DMS79 treated with DMSO at 0.1 percent for 48 hours (cell line): Measurements from ENCODE around the gene CARMIL3.
A peak's percentile ranks its signal among the peaks of the same experiment; 100 is the strongest.

Experiments used
- DNase-seq: peaks from one replicate; lab custom pipeline; 2025; lab: John Stamatoyannopoulos, UW

The CARMIL3 gene

DNA sequence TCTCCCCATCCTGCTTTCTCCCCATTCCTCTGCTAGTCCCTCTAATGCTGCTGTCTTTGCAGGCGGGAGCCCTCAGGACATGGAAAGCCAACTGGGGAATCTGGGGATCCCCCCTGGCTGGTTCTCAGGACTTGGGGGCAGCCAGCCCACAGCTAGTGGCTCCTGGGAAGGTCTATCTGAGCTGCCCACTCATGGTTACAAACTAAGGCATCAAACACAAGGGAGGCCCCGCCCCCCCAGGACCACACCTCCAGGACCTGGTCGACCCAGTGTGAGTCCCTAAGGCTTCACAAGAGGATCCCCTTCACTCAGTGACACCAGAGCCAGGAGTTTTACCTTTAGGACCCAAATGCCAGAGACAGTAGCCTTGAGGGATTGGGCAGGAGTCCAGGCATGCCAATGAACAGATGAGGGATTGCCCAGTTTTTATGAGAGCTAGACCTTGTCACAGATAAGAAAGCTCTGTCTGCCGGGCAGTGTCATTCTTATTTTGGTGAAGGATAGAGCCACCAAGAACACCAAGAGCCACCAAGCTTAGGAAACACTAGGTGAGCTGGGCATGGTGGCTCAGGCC, 11.5 kb downstream of the CARMIL3 start:
- no peak for DNase-seq

DNA sequence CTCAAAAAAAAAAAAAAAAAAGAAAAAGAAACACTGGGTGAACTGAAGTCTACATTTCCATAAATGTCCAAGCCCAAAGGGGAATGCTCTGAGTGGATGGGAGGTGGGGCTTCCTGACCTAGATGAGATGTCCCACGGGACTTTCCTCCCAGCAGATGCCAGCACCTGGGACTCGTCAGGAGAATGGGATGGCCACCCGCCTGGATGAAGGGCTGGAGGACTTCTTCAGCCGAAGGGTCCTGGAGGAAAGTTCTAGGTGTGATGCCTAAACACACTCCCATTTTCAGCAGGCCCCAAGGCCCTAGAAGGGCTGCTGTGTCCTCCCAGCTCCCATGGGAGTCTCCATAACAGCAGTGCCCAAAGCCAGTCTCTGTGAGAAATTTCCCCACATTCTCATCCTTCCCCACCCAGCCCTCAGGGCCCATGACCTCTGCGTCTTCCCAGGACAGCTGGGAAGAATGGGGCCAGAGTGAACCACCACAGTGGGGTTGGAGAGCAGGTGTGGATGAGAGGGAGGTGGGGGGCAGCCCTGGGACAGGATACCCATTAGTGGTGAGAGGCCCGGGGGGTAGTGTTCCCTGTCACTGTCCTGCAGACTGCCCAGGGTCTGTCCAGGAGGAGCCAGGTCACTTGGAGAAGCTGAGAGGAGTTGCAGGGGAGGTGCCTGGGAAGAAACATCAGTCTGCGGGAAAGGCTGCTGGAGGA, 12.4 kb downstream of the CARMIL3 start:
- DNase-seq: no peak

DNA sequence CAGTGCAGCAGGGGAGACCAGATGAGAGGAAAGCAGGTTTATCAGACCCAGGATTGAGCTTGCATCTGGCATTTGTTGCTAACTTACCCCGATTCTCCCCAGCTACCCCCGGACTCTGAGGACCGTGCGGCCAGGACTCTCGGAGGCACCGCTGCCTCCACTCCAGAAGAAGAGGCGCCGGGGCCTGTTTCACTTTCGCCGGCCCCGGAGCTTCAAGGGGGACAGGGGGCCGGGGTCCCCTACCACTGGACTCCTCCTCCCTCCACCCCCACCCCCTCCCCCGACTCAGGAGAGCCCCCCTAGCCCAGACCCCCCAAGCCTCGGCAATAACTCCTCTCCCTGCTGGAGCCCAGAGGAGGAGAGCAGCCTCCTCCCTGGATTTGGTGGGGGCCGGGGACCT, 13.0 kb downstream of the CARMIL3 start:
- no peak for DNase-seq

DNA sequence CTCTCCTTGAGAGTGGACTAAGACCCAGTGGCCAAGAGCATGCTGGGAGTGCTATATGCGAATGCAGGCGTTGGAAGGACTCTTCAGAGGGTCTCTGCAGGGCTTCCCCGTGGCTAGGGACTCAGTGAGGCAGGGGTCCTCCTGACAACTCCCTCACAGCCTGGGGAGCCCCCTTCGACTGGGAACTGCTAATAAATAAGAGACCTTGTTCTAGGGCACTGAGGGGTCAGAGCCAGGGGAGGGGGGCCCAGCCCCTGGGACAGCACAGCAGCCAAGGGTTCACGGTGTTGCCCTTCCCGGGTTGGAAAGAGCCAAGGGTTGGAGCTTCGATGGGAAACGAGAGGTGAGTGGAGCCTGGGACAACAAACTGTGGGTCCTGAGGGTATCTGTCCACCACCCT, 13.6 kb downstream of the CARMIL3 start:
- no peak for DNase-seq

DNA sequence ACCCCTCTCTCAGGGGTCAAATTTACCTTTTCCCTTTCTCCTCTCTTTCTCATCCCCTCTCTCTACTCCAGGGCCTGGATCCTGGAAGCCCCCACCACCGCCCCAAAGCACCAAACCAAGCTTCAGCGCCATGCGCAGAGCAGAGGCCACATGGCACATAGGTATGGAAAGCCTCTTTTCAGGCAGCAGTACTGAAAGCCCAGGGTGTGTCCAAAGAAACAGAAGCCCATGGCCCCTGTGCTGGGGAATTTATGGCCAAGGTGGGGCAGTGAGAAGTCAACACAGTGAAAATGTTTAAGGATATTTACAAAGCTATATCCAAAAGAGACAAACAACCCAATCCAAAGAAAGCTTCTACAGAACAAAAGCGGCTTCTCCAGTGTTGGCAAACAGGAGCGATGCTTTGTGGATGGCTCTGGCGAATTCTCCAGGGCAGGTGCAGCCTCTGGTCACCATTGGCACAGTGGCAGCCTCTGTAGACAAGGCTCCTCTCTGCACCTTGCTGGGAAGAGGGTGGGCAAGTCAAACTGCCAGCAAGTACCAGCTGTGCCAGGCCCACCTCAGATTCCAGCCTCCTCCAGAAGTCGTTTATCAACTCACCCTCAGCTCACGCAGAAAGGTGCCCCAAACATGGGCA, 14.8 kb downstream of the CARMIL3 start:
- no peak for DNase-seq

DNA sequence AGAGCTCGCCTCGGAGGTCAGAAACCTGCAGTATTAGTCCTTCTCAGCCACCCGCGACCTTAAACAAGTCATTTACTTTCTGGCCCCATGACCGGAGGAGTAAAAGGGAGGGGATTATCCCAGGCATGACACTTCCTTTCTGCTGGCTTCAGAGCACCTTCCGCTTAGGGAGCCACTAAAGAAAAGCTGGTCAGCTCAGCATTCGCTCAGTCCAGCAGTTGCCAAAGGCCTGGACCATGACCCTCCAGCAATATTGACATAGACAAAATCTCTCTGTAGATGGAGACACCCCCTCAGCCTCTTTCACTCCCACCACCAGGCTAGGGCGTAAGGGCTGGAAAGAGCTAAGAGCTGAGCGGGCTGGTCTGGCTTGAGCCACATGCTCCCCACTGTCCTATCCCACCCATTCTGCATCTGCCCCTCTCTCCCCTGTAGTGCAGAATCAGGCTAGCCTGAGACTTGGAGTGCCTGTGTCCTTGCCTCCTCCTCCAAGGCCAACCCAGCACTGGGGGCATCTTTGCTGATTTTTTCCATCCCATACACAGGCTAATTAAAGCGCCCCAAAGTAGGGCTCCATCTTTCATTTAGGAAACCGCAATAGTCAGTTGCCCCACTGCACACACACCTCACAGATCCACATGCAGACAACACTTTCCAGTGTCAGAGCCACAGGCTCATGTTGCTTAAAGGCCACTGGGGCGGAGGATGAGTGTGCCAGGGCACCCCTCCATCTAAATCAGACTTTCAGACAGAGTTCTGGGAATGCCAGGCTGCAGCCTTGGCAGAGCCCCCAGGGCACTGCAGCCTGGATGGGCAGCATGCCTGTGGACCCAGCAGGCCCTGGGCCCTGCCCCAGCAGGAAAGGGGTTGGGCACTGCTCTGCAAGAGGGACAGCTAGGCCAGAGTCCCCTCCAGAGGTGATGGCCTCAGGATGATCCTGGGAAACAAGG, 15.6 kb downstream of the CARMIL3 start:
- DNase-seq: no peak

DNA sequence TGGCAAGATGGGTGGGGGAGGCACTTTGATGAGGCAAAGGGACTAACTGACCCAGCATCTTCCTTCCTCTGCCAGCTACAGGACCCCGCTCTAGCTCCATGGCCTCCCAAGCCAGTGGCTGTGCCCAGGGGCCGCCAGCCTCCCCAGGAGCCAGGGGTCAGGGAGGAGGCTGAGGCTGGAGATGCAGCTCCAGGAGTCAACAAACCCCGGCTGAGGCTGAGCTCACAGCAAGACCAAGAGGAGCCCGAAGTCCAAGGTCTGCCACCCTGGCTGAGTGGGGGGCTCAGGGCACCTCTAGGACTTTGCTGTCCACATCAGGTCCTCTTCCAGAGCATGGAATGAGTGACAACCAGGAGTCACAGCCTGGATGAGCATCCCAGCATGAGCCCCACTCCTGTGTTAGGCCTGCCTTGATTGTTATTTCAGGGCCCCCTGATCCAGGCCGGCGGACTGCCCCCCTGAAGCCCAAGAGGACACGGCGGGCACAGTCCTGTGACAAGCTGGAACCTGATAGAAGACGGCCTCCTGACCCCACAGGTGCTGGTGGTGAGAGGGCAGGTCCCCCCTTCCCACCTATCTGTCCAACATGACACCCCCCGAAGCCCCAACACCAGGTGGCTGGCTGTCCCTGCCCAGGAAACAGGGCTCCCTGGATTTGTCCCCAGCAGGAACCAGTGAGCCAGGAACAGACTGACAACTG, 17.1 kb downstream of the CARMIL3 start:
- DNase-seq: no peak

DNA sequence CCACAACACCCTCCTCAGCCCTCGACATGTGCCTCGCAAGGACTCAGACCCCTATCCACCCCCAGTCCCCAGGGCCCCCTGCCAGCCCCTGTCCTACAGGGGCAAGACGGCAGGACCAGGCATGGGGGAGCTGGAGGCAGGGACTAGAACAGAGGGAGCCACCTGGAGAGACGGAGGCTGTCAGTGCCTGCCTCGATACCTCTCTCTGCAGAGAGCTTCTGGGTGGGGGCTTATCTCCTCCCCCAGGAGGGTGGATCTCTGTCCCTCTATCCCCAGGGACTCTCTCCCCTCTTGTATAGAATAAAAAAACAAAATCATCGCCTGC, 17.6 kb downstream of the CARMIL3 start:
- no peak for DNase-seq

DNA sequence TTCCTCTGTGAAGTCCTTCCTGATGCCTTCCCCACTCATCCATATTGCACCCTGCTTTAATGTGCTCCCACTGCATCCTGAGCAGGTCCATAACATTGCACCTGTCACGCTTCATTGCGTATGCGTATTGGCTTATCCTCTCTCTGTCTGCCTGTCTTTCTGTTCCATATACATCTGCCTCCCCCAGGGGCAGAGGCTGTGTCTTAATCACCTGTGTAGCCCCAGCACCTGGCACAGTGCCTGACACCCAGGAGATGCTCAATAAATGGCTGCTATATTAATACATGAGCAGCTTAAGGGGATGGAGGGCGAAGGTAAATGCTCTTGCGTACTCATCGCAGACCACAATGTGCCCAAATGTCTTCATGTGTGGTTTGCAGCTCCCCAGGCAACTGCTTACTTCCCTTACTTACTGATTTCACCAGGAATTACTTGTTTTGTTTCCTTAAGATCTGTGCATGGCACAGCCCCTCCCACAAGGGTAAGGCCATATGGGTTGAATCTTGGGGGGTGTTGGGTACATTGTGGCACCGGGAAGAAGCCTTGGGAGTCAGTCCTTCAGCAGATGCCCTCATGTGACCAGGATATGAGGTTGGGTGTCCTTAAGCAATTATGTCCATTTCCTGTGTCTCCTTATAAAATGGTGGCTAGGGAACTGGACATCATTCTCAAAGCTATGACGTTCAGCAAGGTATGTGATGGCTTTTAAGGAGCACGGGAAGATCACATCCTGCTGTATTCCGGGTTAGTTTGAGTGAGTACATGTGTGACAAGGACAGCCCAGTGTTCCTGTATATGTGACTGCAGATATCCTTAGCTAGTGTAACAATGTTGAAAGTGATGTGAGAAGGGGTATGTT, 18.7 kb downstream of the CARMIL3 start:
- DNase-seq: peak; percentile 44

DNA sequence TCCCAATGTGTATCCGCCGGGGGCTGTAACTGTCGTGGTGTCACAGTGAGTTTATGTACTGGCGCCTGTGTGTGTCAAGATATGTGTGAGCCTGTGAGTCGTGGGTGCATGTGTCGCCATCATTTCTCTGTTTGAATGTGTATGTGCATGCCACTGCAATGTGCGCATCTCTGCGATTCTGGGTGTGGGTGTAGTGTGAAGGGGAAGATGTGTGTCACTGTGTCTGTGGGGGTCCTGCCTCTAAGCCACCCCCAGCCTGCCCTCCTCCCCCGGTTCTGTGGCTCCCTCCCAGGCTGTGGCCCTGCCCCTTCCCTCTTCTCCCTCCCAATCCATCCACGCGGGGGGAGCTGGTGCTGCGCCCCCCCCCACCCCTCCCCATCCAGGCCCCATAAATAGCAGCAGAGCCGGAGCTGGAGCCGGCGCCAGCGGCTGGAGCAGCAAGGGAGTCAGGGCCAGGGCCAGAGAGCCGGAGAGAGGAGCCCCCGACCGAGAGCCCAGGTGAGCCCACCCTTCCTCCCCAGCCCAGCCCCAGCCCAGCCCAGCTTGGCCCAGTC, 19.4 kb downstream of the CARMIL3 start, which contains the start of gene CPNE6:
CPNE6 (plus strand) TSS at position 419 of the 554 bp plus-strand sequence. CDS start 1,375 bp downstream, outside the sequence.
- no peak for DNase-seq

DNA sequence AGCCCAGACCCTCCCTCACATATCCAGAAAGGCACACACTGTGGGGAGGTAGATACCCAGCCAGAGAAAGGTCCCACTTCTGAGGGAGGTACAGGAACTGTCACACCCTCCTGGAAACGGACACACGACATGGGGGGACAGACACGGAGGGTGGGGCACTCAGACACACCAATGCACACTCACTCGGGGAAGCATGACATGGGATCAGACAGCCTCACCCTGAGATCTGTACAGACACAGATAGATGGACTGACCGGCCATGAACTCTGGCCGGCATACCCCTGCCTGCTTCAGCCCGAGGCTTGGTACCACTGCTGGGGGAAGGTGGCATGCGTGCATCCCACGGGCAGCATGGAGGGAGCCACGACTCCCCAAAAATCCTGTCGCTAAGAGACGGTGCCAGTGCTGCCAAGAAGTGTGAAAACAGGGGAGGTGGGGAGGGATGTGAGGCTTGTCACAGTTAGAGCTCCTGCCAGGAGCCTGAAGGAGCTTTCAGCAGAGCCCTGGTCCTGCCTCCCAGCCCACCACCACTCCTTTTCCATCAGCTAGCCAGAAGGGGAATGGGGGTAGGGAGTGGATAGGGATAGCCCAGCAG, 20.1 kb downstream of the CARMIL3 start:
- no peak for DNase-seq

DNA sequence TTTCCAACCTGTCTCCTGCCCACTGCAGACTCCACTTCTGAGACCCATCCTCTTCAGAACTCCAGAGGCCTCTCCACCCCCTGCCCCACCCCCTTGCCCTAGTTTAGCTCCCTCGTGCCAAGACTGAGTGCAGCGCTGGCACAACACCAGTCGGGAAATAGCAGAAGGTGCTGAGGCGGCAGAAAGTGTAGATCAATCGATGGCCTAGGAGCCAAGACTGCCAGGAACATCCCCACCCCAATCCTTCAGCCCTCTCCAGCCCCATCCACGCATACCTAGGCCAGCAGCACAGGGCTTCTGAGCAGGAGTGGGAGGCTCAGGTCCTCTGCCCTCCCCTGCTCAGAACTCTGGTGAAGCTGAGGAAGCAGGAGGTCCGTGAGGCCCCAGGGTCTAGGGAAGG, 20.6 kb downstream of the CARMIL3 start:
- DNase-seq: peak; percentile 85

DNA sequence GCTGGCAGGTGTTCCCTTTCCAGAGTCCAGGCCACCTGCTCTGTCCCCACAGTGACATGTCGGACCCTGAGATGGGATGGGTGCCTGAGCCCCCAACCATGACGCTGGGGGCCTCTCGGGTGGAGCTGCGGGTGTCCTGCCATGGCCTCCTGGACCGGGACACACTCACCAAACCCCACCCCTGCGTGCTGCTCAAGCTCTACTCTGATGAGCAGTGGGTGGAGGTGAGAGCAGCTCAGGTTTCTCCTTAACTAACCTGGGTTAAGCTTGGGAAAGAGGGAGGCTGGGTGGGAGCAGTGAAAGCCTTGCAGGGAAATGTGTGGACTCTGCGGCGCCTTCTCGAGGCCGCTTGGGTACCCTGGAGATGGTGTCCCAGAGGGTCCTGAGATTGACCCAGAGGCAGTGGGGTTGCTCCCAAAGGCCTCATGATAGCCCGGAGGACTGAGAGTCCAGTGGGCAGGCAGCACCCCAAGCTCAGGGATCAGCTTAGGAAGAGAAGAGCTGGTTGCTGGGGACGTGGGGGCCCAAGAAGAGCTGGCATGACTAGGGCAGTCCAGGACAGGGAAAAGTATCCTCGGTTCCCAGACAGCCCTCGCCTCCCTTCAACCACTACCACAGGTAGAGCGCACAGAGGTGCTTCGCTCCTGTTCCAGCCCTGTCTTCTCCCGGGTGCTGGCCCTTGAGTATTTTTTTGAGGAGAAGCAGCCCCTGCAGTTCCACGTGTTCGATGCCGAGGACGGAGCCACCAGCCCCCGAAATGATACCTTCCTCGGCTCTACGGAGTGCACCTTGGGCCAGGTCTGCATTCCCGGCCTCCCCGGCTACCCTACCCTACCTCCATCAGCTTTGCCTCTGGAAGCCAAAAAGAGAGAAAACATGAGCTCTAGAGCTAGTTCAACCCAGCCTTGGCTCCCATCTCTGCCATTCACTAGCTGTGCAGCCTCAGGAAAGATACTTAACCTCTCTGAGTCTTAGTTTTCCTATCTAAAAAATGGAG, 21.4 kb downstream of the CARMIL3 start:
- DNase-seq: peak; percentile 40

DNA sequence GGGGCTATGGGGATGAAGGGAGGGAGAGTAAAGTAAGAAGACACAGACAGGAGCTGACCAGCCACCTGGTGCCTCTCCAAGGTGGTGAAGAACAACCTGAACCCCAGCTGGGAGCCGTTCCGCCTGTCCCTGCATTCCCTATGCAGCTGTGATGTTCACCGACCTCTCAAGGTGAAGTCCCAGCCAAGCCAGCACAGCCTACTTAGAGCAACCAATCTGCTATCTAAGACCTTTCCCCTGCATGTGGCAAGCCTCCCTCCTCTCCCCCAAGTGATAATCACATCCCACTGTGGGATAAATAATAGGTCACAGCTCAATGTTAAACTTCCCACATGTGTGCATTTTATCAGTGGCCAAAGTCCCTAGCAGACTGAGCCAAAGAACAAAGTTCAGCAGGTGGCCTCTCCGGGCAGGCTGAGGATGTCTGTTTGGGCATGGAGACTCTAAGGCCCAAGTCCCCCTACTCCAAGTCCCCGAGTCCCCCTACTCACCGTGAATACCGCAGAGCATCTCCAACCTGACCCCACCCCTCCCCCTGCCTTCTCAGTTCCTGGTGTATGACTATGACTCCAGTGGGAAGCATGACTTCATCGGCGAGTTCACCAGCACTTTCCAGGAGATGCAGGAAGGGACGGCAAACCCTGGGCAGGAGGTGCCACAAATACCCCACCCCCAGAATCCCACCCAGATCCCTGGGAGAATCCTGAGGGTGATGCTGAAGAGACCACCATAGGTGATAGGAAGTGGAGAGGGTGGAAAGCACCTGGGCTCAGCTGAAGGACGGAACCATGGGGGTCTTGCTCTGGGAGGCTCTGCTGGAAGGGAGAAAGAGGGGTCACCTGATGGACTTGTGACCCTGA, 23.0 kb downstream of the CARMIL3 start:
- DNase-seq: no peak

DNA sequence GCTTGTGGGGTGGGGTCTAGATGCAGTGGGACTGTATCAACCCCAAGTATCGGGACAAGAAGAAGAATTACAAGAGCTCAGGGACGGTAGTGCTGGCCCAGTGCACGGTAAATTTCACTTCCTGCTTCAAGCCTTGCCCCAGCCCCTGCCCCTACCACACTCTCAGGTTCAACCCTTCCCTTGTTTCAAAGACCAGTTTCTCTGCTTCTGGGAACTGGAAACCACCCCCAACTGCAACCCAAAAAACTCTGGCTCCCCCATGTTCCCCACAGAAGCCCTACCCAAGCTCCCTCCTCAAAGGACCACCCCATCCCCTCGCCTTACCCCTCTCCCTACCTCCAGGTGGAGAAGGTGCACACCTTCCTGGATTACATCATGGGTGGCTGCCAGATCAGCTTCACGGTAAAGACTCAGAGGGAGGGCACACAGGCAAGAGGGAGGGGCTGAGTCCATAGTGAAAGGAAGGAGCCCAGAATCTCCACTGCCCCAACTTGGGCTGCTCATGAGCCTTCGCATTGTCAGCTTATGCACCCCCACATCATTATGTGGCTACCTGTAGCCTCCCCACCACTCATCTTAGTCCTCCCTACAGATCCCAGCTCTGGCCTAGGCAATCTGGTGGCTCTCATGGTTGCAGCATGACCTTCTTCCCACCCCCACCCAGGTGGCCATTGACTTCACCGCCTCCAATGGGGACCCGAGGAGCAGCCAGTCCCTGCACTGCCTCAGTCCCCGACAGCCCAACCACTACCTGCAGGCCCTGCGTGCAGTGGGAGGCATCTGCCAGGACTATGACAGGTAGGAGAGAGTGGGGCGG, 23.9 kb downstream of the CARMIL3 start:
- DNase-seq: no peak

DNA sequence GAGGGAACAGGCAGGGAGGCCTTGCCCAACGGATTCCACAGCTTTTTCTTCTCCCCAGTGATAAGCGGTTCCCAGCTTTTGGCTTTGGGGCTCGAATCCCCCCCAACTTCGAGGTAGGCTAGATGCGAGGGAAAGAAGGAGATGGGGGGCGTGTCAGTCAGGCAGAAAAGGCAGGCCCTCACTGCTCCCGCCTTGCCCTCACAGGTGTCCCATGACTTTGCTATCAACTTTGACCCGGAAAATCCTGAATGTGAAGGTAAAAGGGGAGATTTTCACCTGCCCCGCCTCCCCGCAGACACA, 24.4 kb downstream of the CARMIL3 start:
- DNase-seq: no peak

DNA sequence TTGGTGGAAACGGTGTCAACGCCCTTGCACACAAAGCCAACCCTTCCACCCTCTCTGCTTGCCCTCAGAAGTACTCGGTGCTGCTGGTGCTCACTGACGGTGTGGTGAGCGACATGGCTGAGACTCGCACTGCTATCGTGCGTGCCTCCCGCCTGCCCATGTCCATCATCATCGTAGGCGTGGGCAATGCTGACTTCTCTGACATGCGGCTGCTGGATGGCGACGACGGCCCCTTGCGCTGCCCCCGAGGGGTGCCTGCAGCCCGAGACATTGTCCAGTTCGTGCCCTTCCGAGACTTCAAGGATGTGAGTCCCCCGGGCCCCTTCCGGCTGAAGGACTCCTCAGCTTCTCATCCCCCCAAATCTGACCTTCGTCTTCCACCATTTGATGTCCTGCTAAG, 25.3 kb downstream of the CARMIL3 start:
- no peak for DNase-seq
